SK-N-SH (cell line): ENCODE data around the gene COL25A1. TPM values are rescaled to one million over a fixed set of nuclear protein-coding genes. Genes with fewer than 3 reads are reported as not detected.

Source experiments
- CTCF ChIA-PET: fragments of 300-600, 350-600 bp; formaldehyde crosslinking; extraction: SDS; loops from one replicate; lab custom pipeline; 2021; lab: Yijun Ruan, JAX
- POLR2A ChIA-PET: fragments of 350-600 bp; sonication (Branson Sonifier 250); formaldehyde crosslinking; extraction: SDS; loops from one replicate; lab custom pipeline; 2020; ENCODE audit warnings: antibody characterized with exemption, inconsistent platforms; lab: Yijun Ruan, JAX
- DNase-seq: peaks from one replicate; pipeline ENCODE4 v3.0.0; 2012
- H2AFZ ChIP-seq: fragments of 200-600 bp; sonication (generic); 2 replicates; pipeline ENCODE4 v1.8.1; 2016; ENCODE audit warnings: antibody characterized with exemption, mild to moderate bottlenecking, low read depth
- H3F3A ChIP-seq: fragments of 200-600 bp; sonication (generic); replicated peaks from 2 replicates; pipeline ENCODE3; 2016; ENCODE audit warnings: antibody characterized with exemption, mild to moderate bottlenecking; ENCODE audit not compliant: insufficient read depth
- H3K27ac ChIP-seq, 2 experiments: fragments of 200-500 bp in 1 of 2; fragments of 200-600 bp in 1 of 2; sonication (Bioruptor generic) in 1 of 2; sonication (generic), shearing (Covaris generic) in 1 of 2; 2 replicates each; pipeline versions ENCODE4 v1.5.1 to v1.6.1; 2014 to 2016; ENCODE audit warnings: low read depth in 2 of 2, inconsistent platforms in 1 of 2, low read length in 1 of 2, mild to moderate bottlenecking in 1 of 2, mixed read lengths in 1 of 2
- H3K27me3 ChIP-seq: fragments of 200-600 bp; sonication (generic), shearing (Covaris generic); 2 replicates; pipeline ENCODE4 v1.6.1; 2016; ENCODE audit warnings: mixed run types; ENCODE audit not compliant: insufficient read depth
- H3K36me3 ChIP-seq, 2 experiments: fragments of 200-500 bp in 1 of 2; fragments of 200-600 bp in 1 of 2; sonication (Bioruptor generic) in 1 of 2; sonication (generic) in 1 of 2; replicated peaks in 1 of 2; 2 replicates each; pipeline versions ENCODE3 to v1.5.1; 2014 to 2016; ENCODE audit warnings: low read length in 1 of 2, mild to moderate bottlenecking in 1 of 2; ENCODE audit not compliant: insufficient read depth in 2 of 2, control insufficient read depth in 1 of 2
- H3K4me1 ChIP-seq, 2 experiments: fragments of 200-500 bp in 1 of 2; fragments of 200-600 bp in 1 of 2; sonication (Bioruptor generic) in 1 of 2; sonication (generic), shearing (Covaris generic) in 1 of 2; 2 replicates each; pipeline versions ENCODE4 v1.5.1 to v1.6.1; 2014 to 2016; ENCODE audit warnings: low read depth in 1 of 2, low read length in 1 of 2, mixed run types in 1 of 2; ENCODE audit not compliant: insufficient read depth in 2 of 2, control insufficient read depth in 1 of 2
- H3K4me2 ChIP-seq: fragments of 200-600 bp; sonication (generic), shearing (Covaris generic); 2 replicates; pipeline ENCODE4 v1.6.1; 2017; ENCODE audit warnings: mixed run types
- H3K4me3 ChIP-seq, 2 experiments: fragments of 200-500 bp in 1 of 2; fragments of 200-600 bp in 1 of 2; sonication (Bioruptor generic) in 1 of 2; sonication (generic), shearing (Covaris generic) in 1 of 2; 2 replicates each; pipeline versions ENCODE4 v1.5.1 to v1.8.1; 2014 to 2016; ENCODE audit warnings: low read depth in 2 of 2, inconsistent platforms in 1 of 2, low read length in 1 of 2, mild to moderate bottlenecking in 1 of 2, mixed read lengths in 1 of 2, moderate library complexity in 1 of 2
- H3K79me2 ChIP-seq: fragments of 200-600 bp; sonication (generic); 2 replicates; pipeline ENCODE4 v1.8.1; 2017; ENCODE audit warnings: mild to moderate bottlenecking; ENCODE audit not compliant: insufficient read depth
- H3K9ac ChIP-seq: fragments of 200-600 bp; sonication (generic); 2 replicates; pipeline ENCODE4 v1.6.1; 2017; ENCODE audit warnings: mixed run types
- H3K9me2 ChIP-seq: fragments of 200-600 bp; sonication (generic); 2 replicates; pipeline ENCODE4 v1.6.1; 2017; ENCODE audit warnings: mixed run types
- H3K9me3 ChIP-seq: fragments of 200-600 bp; sonication (generic); 2 replicates; pipeline ENCODE4 v1.6.1; 2017; ENCODE audit warnings: mixed run types, mild to moderate bottlenecking, moderate library complexity
- H4K20me1 ChIP-seq: fragments of 200-600 bp; sonication (generic); 2 replicates; pipeline ENCODE4 v1.6.1; 2017; ENCODE audit warnings: mild to moderate bottlenecking, mixed run types; ENCODE audit not compliant: insufficient read depth
- GABPA ChIP-seq: IDR thresholded peaks from 2 replicates; pipeline ENCODE4 v1.4.0; 2012; ENCODE audit warnings: low read depth, mild to moderate bottlenecking
- GATA2 ChIP-seq: sonication (generic); formaldehyde crosslinking; IDR thresholded peaks from 2 replicates; pipeline ENCODE4 v1.5.0; 2020; ENCODE audit warnings: mild to moderate bottlenecking, missing genetic modification reagents
- IRF3 ChIP-seq: fragments of 150-350 bp; IDR thresholded peaks from 2 replicates; pipeline ENCODE4 v1.6.1; 2016; ENCODE audit warnings: mild to moderate bottlenecking, low read depth, low read length
- MAX ChIP-seq: IDR thresholded peaks from 2 replicates; pipeline ENCODE4 v1.4.0; 2012; ENCODE audit warnings: low read depth
- NFIC ChIP-seq: IDR thresholded peaks from 2 replicates; pipeline ENCODE4 v1.4.0; 2012; ENCODE audit warnings: borderline replicate concordance
- PBX3 ChIP-seq: IDR thresholded peaks from 2 replicates; pipeline ENCODE4; 2012
- RXRA ChIP-seq: IDR thresholded peaks from 2 replicates; pipeline ENCODE4 v1.4.0; 2012; ENCODE audit warnings: low read depth, mild to moderate bottlenecking, borderline replicate concordance
- TAF1 ChIP-seq: IDR thresholded peaks from 2 replicates; pipeline ENCODE4 v1.6.1; 2012; ENCODE audit warnings: low read depth, mild to moderate bottlenecking, low read length, moderate library complexity, borderline replicate concordance
- YY1 ChIP-seq: IDR thresholded peaks from 2 replicates; pipeline ENCODE4 v1.4.0; 2012; ENCODE audit warnings: low read depth, mild to moderate bottlenecking
- ZBTB33 ChIP-seq: IDR thresholded peaks from 2 replicates; pipeline ENCODE4 v1.4.0; 2012; ENCODE audit warnings: low read depth, borderline replicate concordance
- WGBS: methylation state at CpG from one replicate; pipeline ENCODE4 v1.1.6; 2017; ENCODE audit warnings: low lambda C conversion rate; 5-methylcytosine and 5-hydroxymethylcytosine counted together
- polyA plus RNA-seq, 3 experiments: library from polyadenylated mRNA; depleted of rRNA; stranded (reverse); fragments of >200 nt; gene quantifications; 2 replicates each; pipeline ENCODE4 v1.2.3, GENCODE V29; 2012

The COL25A1 gene
- polyA plus RNA-seq, 1 of the 3 experiments (the other 2 are of a cell fraction): not detected

GRCh38 chr4:108946237-108946636 lies 356.2 kb downstream of the COL25A1 start (continued):
- no peak for TF ChIP-seq ZBTB33
- no peak for TF ChIP-seq TAF1
- no peak for TF ChIP-seq GATA2 (CRISPR knock-in tag)
- TF ChIP-seq GABPA: no peak
- no peak for TF ChIP-seq MAX
- TF ChIP-seq NFIC: no peak
- TF ChIP-seq IRF3: no peak
- no peak for TF ChIP-seq YY1
- no peak for TF ChIP-seq RXRA

- Histone ChIP-seq H3F3A (no peaks in the 10 kb centered on the region), H3K27ac (no peak overlapping the region), H3K79me2 (no peaks in the 10 kb centered on the region), H2AFZ (no peak overlapping the region), H3K4me3 (no peak overlapping the region), H3K4me1 (no peaks in the 10 kb centered on the region), H3K36me3 (no peaks in the 10 kb centered on the region), H3K9me3 (no peaks in the 10 kb centered on the region), H3K27me3 (no peaks in the 10 kb centered on the region; the same call in 1 of the 2 replicates), H4K20me1 (no peaks in the 10 kb centered on the region), H3K9ac (no peak overlapping the region), H3K4me2 (no peak overlapping the region), H3K9me2 (no peaks in the 10 kb centered on the region)
- ChIA-PET CTCF (interaction anchor here (0.6 kb wide), 1 partner anchor 1055 kb away, joined by 4 read pairs; no protein-coding TSS in a partner anchor), POLR2A (no interaction called here)
- TF ChIP-seq PBX3 (no peak), RXRA (no peak), MAX (no peak), GABPA (no peak)
- WGBS: 3% methylated on average over 4 of the region's 4 CpGs
- no peak for DNase-seq
Measured at GRCh38 chr4:108943976-108944591, 358.4 kb downstream of the COL25A1 start.
